Liver (tissue), 9 donors: ENCODE results near the gene DUSP2. TPM values are rescaled to one million over a fixed set of nuclear protein-coding genes. Genes with fewer than 3 reads are reported as not detected.

Experiments
- DNase-seq: peaks from one replicate; pipeline ENCODE4 v3.0.0-alpha.2; 2017; ENCODE audit warnings: low spot score
- H3K27ac ChIP-seq, 2 donors: one replicate each; pipeline ENCODE4 v1.7.0; 2013; ENCODE audit warnings: inconsistent platforms in 2 of 2, low read length in 2 of 2, control low read depth in 1 of 2, low read depth in 1 of 2, mild to moderate bottlenecking in 1 of 2
- H3K27me3 ChIP-seq, 4 donors: one replicate each; pipeline versions ENCODE4 v1.6.1 to v1.7.0; 2013; ENCODE audit warnings: low read length in 3 of 4, inconsistent platforms in 1 of 4, mild to moderate bottlenecking in 1 of 4, moderate library complexity in 1 of 4; ENCODE audit not compliant: control insufficient read depth in 4 of 4, insufficient read depth in 4 of 4
- H3K36me3 ChIP-seq, 4 donors: one replicate each; pipeline versions ENCODE4 v1.6.1 to v1.7.0; 2013; ENCODE audit warnings: low read length in 3 of 4, mild to moderate bottlenecking in 3 of 4, low read depth in 1 of 4, moderate library complexity in 1 of 4; ENCODE audit not compliant: control insufficient read depth in 4 of 4, insufficient read depth in 3 of 4
- H3K4me1 ChIP-seq, 4 donors: one replicate each; pipeline versions ENCODE4 v1.6.1 to v1.7.0; 2013; ENCODE audit warnings: low read length in 3 of 4, mild to moderate bottlenecking in 3 of 4, moderate library complexity in 1 of 4; ENCODE audit not compliant: control insufficient read depth in 4 of 4, insufficient read depth in 4 of 4
- H3K4me3 ChIP-seq, 3 donors: one replicate each; pipeline versions ENCODE4 v1.6.1 to v1.7.0; 2013; ENCODE audit warnings: low read length in 3 of 3, control low read depth in 1 of 3, low read depth in 1 of 3, mild to moderate bottlenecking in 1 of 3
- H3K9ac ChIP-seq, 2 donors: one replicate each; pipeline ENCODE4 v1.7.0; 2013; ENCODE audit warnings: low read length in 2 of 2, mild to moderate bottlenecking in 2 of 2, moderate library complexity in 2 of 2, control low read depth in 1 of 2, low read depth in 1 of 2
- H3K9me3 ChIP-seq, 4 donors: one replicate each; pipeline versions ENCODE4 v1.6.1 to v1.7.0; 2013; ENCODE audit warnings: low read length in 3 of 4; ENCODE audit not compliant: control insufficient read depth in 4 of 4
- CTCF ChIP-seq: fragments of 150-350 bp; IDR thresholded peaks from 2 replicates; pipeline ENCODE4 v1.5.1; 2017; ENCODE audit warnings: improper control_type of control experiment, low read depth, low read length; ENCODE audit not compliant: missing input control
- EGR1 ChIP-seq, 2 donors: IDR thresholded peaks; 2 replicates each; pipeline ENCODE4 v1.6.1; 2016 to 2018; ENCODE audit warnings: antibody characterized with exemption in 2 of 2, low read depth in 2 of 2
- FOXA1 ChIP-seq: IDR thresholded peaks from 2 replicates; pipeline ENCODE4 v1.6.1; 2016; ENCODE audit warnings: antibody characterized with exemption
- FOXA2 ChIP-seq: IDR thresholded peaks from 2 replicates; pipeline ENCODE4 v1.6.1; 2016; ENCODE audit warnings: antibody characterized with exemption
- GABPA ChIP-seq, 2 donors: IDR thresholded peaks in 1 of 2; conservative IDR thresholded peaks in 1 of 2; 2 replicates each; pipeline ENCODE4 v1.6.1; 2016; ENCODE audit warnings: antibody characterized with exemption in 2 of 2, mild to moderate bottlenecking in 1 of 2, moderate library complexity in 1 of 2
- JUND ChIP-seq, 2 donors: IDR thresholded peaks; 2 replicates each; pipeline ENCODE4 v1.6.1; 2016; ENCODE audit warnings: antibody characterized with exemption in 2 of 2
- NR2F2 ChIP-seq: IDR thresholded peaks from 2 replicates; pipeline ENCODE4 v1.6.1; 2016; ENCODE audit warnings: antibody characterized with exemption
- RAD21 ChIP-seq, 2 donors: IDR thresholded peaks; 2 replicates each; pipeline ENCODE4 v1.6.1; 2016; ENCODE audit warnings: antibody characterized with exemption in 2 of 2, mild to moderate bottlenecking in 2 of 2
- RXRA ChIP-seq, 2 donors: IDR thresholded peaks; 2 replicates each; pipeline ENCODE4 v1.6.1; 2017 to 2018; ENCODE audit warnings: antibody characterized with exemption in 2 of 2, mild to moderate bottlenecking in 1 of 2
- SP1 ChIP-seq: IDR thresholded peaks from 2 replicates; pipeline ENCODE4 v1.6.1; 2018; ENCODE audit warnings: antibody characterized with exemption, mild to moderate bottlenecking
- TAF1 ChIP-seq: conservative IDR thresholded peaks from 2 replicates; pipeline ENCODE4 v1.6.1; 2016; ENCODE audit warnings: antibody characterized with exemption, mild to moderate bottlenecking
- YY1 ChIP-seq: IDR thresholded peaks from 2 replicates; pipeline ENCODE4 v1.6.1; 2016; ENCODE audit warnings: antibody characterized with exemption, mild to moderate bottlenecking
- WGBS: extraction: QIAGEN DNeasy Blood & Tissue Kit; methylation state at CpG from one replicate; pipeline ENCODE4 v1.1.7; 2013; 5-methylcytosine and 5-hydroxymethylcytosine counted together
- polyA plus RNA-seq, 2 donors: library from polyadenylated mRNA; stranded (reverse) in 1 of 2; unstranded in 1 of 2; fragments of 200-250 nt in 1 of 2; fragments of >200 nt in 1 of 2; fragmentation: Nextera tagmentation in 1 of 2; extraction: Ambion mirVana in 1 of 2; gene quantifications; one replicate each; pipeline versions ENCODE4 v1.2.1 to v1.2.3, GENCODE V29; 2013 to 2015
- total RNA-seq, 2 donors: library from RNA; depleted of rRNA; stranded (reverse); fragments of >200 nt; gene quantifications; one replicate each; pipeline ENCODE4 v1.2.3, GENCODE V29; 2014
- TF ChIP-seq, protein P1 (sequence below): IDR thresholded peaks from 2 replicates; pipeline ENCODE4 v1.6.1; 2016; ENCODE audit warnings: antibody characterized with exemption
- TF ChIP-seq, protein P2 (sequence below): IDR thresholded peaks from 2 replicates; pipeline ENCODE4 v1.6.1; 2016; ENCODE audit warnings: antibody characterized with exemption
- TF ChIP-seq, protein P3 (sequence below): IDR thresholded peaks from 2 replicates; pipeline ENCODE4 v1.6.1; 2016; ENCODE audit warnings: antibody characterized with exemption
- donor health status: healthy.
- donor health status: healthy.
- donor health status: healthy.
- donor health status: healthy.
- donor health status: healthy.

DUSP2 gene
- total and polyA plus RNA-seq, 4 donors, result 0.99 to 2.8 (median 1.6) TPM

- Histone ChIP-seq H3K27me3 (peaks cover 0 to 3% (median 0%) of the 10 kb centered on the region in 4 donors), H3K9ac (no peak overlapping the region), H3K27ac (no peak overlapping the region), H3K9me3 (no peaks in the 10 kb centered on the region), H3K4me1 (peaks cover 0 to 6% (median 3%) of the 10 kb centered on the region in 4 donors), H3K36me3 (no peaks in the 10 kb centered on the region), H3K4me3 (no peak overlapping the region)
- TF ChIP-seq YY1, result no peak
- TF ChIP-seq, protein P1, sequence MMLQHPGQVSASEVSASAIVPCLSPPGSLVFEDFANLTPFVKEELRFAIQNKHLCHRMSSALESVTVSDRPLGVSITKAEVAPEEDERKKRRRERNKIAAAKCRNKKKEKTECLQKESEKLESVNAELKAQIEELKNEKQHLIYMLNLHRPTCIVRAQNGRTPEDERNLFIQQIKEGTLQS, result no peak
- no peak for TF ChIP-seq NR2F2
- TF ChIP-seq FOXA2, result no peak
- TF ChIP-seq, protein P2, sequence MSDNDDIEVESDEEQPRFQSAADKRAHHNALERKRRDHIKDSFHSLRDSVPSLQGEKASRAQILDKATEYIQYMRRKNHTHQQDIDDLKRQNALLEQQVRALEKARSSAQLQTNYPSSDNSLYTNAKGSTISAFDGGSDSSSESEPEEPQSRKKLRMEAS, result no peak
- TF ChIP-seq, protein P3, sequence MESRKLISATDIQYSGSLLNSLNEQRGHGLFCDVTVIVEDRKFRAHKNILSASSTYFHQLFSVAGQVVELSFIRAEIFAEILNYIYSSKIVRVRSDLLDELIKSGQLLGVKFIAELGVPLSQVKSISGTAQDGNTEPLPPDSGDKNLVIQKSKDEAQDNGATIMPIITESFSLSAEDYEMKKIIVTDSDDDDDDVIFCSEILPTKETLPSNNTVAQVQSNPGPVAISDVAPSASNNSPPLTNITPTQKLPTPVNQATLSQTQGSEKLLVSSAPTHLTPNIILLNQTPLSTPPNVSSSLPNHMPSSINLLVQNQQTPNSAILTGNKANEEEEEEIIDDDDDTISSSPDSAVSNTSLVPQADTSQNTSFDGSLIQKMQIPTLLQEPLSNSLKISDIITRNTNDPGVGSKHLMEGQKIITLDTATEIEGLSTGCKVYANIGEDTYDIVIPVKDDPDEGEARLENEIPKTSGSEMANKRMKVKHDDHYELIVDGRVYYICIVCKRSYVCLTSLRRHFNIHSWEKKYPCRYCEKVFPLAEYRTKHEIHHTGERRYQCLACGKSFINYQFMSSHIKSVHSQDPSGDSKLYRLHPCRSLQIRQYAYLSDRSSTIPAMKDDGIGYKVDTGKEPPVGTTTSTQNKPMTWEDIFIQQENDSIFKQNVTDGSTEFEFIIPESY, result no peak
- TF ChIP-seq SP1, result no peak
- DNase-seq, result no peak
- 48% methylated on average over 11 of the region's 11 CpGs for WGBS
Measured at GRCh38 chr2:96120091-96120720, 25.0 kb downstream of the DUSP2 start.

DNA sequence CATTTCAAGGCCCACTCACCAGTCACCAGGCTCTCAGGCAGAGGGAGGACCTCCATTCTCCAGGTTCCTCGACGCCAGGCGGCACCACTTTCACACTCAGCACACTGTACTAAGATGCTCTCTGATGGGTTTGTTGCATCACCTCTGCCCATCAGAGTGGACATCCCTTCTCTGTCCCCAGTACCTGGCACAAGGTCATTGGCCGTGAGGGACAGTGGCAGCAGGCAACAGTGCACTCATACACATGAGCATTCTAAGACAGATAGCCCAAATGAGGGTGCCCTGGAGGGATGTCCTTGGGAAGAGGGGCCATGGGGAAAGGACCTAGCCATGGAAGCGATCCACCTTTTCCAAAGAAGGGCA is 25.9 kb downstream of the DUSP2 start:
- no peaks in the 10 kb centered on the region for H3K9me3 ChIP-seq
- H3K9ac ChIP-seq, result no peak overlapping the region
- H3K36me3 ChIP-seq, result no peaks in the 10 kb centered on the region
- H3K27me3 ChIP-seq, result peaks cover 0 to 3% (median 0%) of the 10 kb centered on the region in 4 donors
- TF ChIP-seq SP1 (no peak), JUND (IDR thresholded peaks at IDR 0.05) (no peak), FOXA2 (no peak), RAD21 (IDR thresholded peaks at IDR 0.05) (no peak), RXRA (IDR thresholded peaks at IDR 0.05) (no peak), YY1 (no peak), FOXA1 (no peak), EGR1 (IDR thresholded peaks at IDR 0.05; ENCODE audit: low read depth in 2 of 2) (no peak), TAF1 (no peak), GABPA (IDR thresholded peaks at IDR 0.05 in 1 of 2, conservative IDR thresholded peaks at IDR 0.05 in 1 of 2) (no peak), NR2F2 (no peak), CTCF (no peak)
- TF ChIP-seq, protein P3, result no peak
- TF ChIP-seq, protein P1, result no peak
- TF ChIP-seq, protein P2, result no peak
- H3K4me3 ChIP-seq, result no peak overlapping the region
- 93% methylated on average over 5 of the region's 5 CpGs for WGBS
- no peak overlapping the region for H3K27ac ChIP-seq
- H3K4me1 ChIP-seq, result peaks cover 0 to 6% (median 3%) of the 10 kb centered on the region in 4 donors
- no peak for DNase-seq
